Activated T-cell treated with anti-CD3 and anti-CD28 coated beads for 1 hour (primary cell): ENCODE data around the gene QPRT.
"Not testable (repeated sequence)": the region's sequence is repeated elsewhere in the genome, so short reads cannot be mapped to it uniquely, and the experiment has no call there.

Experiments
- DNase-seq: peaks from one replicate; pipeline ENCODE4 v3.0.0-alpha.2; 2020; ENCODE audit warnings: low read depth

QPRT gene

GRCh38 chr16:29746518-29746917, 67.5 kb downstream of the QPRT start:
- DNase-seq: not testable (repeated sequence)
